ENCODE data around the gene GVQW3.

The GVQW3 gene

GRCh38 chr11:76455331-76455730 lies 74.2 kb downstream of the GVQW3 start:
- no peak for TF ChIP-seq POLR2AphosphoS5 (IDR thresholded peaks at IDR 0.05; ENCODE audit: low read depth, low read length)
- TF ChIP-seq FOXP2 (optimal IDR thresholded peaks at IDR 0.05; ENCODE audit: borderline replicate concordance, extremely low read depth, extremely low read length, insufficient read depth) = no peak
- no peak for TF ChIP-seq SIN3A (IDR thresholded peaks at IDR 0.05; ENCODE audit: borderline replicate concordance, insufficient read depth, low read length)
- no peak for TF ChIP-seq REST (IDR thresholded peaks at IDR 0.05; ENCODE audit: insufficient read depth in 1 of 2, low read depth in 2 of 2, low read length in 2 of 2)
- TF ChIP-seq TAF1 (IDR thresholded peaks at IDR 0.05; ENCODE audit: borderline replicate concordance, insufficient read depth, low read length) = no peak

- TF ChIP-seq POLR2AphosphoS5 (IDR thresholded peaks at IDR 0.05; ENCODE audit: low read depth, low read length) (no peak), TAF1 (IDR thresholded peaks at IDR 0.05; ENCODE audit: borderline replicate concordance, insufficient read depth, low read length) (no peak), REST (IDR thresholded peaks at IDR 0.05; ENCODE audit: insufficient read depth in 1 of 2, low read depth in 2 of 2, low read length in 2 of 2) (no peak), FOXP2 (optimal IDR thresholded peaks at IDR 0.05; ENCODE audit: borderline replicate concordance, extremely low read depth, extremely low read length, insufficient read depth) (no peak), SIN3A (IDR thresholded peaks at IDR 0.05; ENCODE audit: borderline replicate concordance, insufficient read depth, low read length) (no peak)
Measured at GRCh38 chr11:76455931-76456330, 74.8 kb downstream of the GVQW3 start.

GRCh38 chr11:76456571-76456970 lies 75.4 kb downstream of the GVQW3 start:
- no peak for TF ChIP-seq POLR2AphosphoS5 (IDR thresholded peaks at IDR 0.05; ENCODE audit: low read depth, low read length)
- no peak for TF ChIP-seq FOXP2 (optimal IDR thresholded peaks at IDR 0.05; ENCODE audit: borderline replicate concordance, extremely low read depth, extremely low read length, insufficient read depth)
- no peak for TF ChIP-seq TAF1 (IDR thresholded peaks at IDR 0.05; ENCODE audit: borderline replicate concordance, insufficient read depth, low read length)
- TF ChIP-seq REST (IDR thresholded peaks at IDR 0.05; ENCODE audit: insufficient read depth in 1 of 2, low read depth in 2 of 2, low read length in 2 of 2) = no peak
- no peak for TF ChIP-seq SIN3A (IDR thresholded peaks at IDR 0.05; ENCODE audit: borderline replicate concordance, insufficient read depth, low read length)

All from PFSK-1 (cell line).